Duodenal mucosa (tissue), 2 donors: ENCODE results near the gene RBM22.

ENCODE experiments used
- H3K27ac ChIP-seq: one replicate; pipeline ENCODE4 v1.7.0; 2013; ENCODE audit warnings: low read depth, low read length
- H3K27me3 ChIP-seq, 2 donors: one replicate each; pipeline ENCODE4 v1.7.0; 2013; ENCODE audit warnings: low read length in 2 of 2, control low read depth in 1 of 2; ENCODE audit not compliant: insufficient read depth in 2 of 2, control insufficient read depth in 1 of 2
- H3K36me3 ChIP-seq, 2 donors: one replicate each; pipeline ENCODE4 v1.7.0; 2013; ENCODE audit warnings: low read length in 2 of 2, control low read depth in 1 of 2; ENCODE audit not compliant: insufficient read depth in 2 of 2, control insufficient read depth in 1 of 2
- H3K4me1 ChIP-seq, 2 donors: one replicate each; pipeline ENCODE4 v1.7.0; 2013; ENCODE audit warnings: low read length in 2 of 2, control low read depth in 1 of 2; ENCODE audit not compliant: insufficient read depth in 2 of 2, control insufficient read depth in 1 of 2
- H3K4me3 ChIP-seq, 2 donors: one replicate each; pipeline ENCODE4 v1.7.0; 2013; ENCODE audit warnings: low read length in 2 of 2, low read depth in 1 of 2
- H3K9ac ChIP-seq, 2 donors: one replicate each; pipeline ENCODE4 v1.7.0; 2013; ENCODE audit warnings: low read length in 2 of 2, low read depth in 1 of 2
- H3K9me3 ChIP-seq, 2 donors: one replicate each; pipeline ENCODE4 v1.7.0; 2013; ENCODE audit warnings: low read length in 2 of 2, control low read depth in 1 of 2; ENCODE audit not compliant: control insufficient read depth in 1 of 2

RBM22 gene

DNA sequence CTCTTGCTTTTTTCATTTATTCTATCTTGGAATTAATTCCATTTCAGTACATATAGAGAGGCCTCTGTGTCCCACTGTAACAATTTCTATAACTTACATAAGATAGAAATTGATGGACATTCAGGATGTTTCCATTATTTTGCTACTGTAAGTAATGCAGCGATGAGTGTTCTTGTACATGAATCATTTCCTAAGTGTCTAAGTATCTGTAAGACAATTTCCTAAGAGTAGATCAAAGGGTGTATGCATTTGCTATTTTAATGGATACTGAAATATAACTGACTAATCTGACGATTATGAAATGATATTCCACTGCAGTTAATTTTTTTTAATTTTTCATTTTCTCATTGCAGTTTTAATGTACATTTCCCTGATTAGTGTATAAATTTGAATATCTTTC lies 23.0 kb upstream of the RBM22 start:
- no peak overlapping the region for H3K27ac ChIP-seq
- H3K9me3 ChIP-seq = no peaks in the 10 kb centered on the region
- peaks cover 27 to 72% of the 10 kb centered on the region in 2 donors for H3K36me3 ChIP-seq
- H3K4me1 ChIP-seq = no peaks in the 10 kb centered on the region
- H3K27me3 ChIP-seq = no peaks in the 10 kb centered on the region
- H3K9ac ChIP-seq = no peak overlapping the region
- no peak overlapping the region for H3K4me3 ChIP-seq

DNA sequence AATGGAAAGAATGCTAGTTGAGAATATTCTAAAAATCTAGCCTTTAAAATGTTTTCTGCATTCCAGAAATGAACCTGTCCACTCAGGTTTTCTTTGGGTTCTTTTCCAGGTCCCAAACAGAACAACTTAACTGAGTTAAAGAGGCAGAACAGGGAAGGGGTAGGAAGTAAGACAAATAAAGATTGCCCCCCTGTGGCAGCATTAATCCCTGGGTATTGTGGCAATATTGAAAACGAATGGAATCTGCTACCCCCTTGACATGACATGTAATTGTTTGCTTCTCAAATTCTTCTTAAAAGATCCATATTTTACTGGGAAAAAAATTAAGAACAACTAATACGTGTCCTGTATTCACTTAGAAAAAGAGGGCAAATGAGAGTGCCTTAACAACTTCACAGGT lies 9.3 kb upstream of the RBM22 start:
- Histone ChIP-seq H3K9ac (no peak overlapping the region), H3K36me3 (peaks cover 29 to 65% of the 10 kb centered on the region in 2 donors), H3K4me3 (no peak overlapping the region), H3K4me1 (no peaks in the 10 kb centered on the region), H3K9me3 (no peaks in the 10 kb centered on the region), H3K27me3 (no peaks in the 10 kb centered on the region), H3K27ac (no peak overlapping the region)

DNA sequence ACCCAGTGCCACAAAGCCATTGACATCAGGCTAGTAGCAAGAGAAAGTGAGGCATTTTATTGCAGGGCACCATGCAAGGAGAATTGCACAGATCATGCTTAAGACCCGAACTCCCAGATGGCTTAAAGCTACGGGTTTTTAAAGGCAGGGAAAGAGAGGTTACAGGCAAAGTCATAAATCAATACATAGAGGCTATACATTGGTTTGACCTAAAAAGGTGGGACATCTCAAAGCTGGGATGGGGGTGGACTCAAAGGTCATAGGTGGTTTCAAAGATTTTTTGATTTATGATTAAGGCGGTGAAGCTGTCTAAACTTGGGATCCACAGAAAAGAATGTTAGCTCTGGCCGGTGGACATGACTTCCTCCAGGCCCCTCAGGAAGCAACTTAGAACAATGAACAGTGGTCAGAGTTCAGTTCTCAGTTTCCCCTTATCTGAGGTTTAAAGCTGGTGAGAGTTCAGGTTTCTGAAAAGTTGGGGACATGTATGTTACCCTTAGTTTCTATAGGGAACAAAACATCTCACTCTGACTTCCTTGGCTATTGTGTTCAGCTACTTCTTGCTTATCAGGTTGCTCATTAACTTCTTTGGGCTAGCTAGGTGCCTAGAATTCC lies 6.0 kb upstream of the RBM22 start:
- H3K36me3 ChIP-seq = peaks cover 24 to 37% of the 10 kb centered on the region in 2 donors
- H3K9me3 ChIP-seq = no peaks in the 10 kb centered on the region
- no peak overlapping the region for H3K27ac ChIP-seq
- no peaks in the 10 kb centered on the region for H3K4me1 ChIP-seq
- H3K27me3 ChIP-seq = no peaks in the 10 kb centered on the region
- H3K9ac ChIP-seq = no peak overlapping the region
- H3K4me3 ChIP-seq = no peak overlapping the region

DNA sequence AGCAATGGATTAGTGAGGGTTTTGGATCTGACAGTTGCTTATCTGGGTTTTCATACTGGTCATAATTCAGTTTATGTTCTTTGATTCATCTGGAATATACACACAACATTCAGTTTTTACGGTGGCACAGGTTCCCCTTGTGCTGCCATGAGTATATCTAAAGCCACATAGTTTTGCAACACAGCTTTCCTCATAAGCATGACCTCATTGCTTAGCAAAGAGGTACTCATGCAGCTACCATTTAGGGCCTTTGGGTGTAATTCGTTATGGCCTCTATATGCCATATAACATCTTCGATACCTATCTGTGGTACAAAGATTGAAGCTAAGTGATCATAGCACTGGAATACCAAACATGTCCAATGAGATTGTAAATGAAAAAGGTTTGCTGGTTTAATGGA lies 2.9 kb upstream of the RBM22 start:
- Histone ChIP-seq H3K4me1 (peaks cover 11 to 19% of the 10 kb centered on the region in 2 donors), H3K27ac (no peak overlapping the region), H3K27me3 (no peaks in the 10 kb centered on the region), H3K9me3 (no peaks in the 10 kb centered on the region), H3K36me3 (peaks cover 6 to 7% of the 10 kb centered on the region in 2 donors), H3K4me3 (no peak overlapping the region), H3K9ac (no peak overlapping the region)

DNA sequence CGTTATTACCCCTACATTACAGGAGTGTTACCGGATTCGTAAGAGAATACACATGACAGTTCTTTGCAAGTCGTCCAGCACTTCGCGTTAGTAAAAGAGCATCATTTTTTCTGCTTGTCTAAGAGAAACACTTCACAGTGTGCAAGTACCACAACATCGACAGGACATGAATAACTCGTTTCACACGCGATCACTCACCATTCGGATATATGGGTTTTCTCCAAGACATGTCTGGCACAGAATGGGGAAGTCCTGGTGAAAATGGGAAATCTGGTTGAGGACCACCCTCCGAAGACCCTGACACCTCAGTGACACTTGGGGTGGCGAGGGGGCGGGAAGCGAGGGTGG lies 642 bp downstream of the RBM22 start:
- H3K4me1 ChIP-seq = peaks cover 11 to 20% of the 10 kb centered on the region in 2 donors
- H3K9me3 ChIP-seq = no peaks in the 10 kb centered on the region

DNA sequence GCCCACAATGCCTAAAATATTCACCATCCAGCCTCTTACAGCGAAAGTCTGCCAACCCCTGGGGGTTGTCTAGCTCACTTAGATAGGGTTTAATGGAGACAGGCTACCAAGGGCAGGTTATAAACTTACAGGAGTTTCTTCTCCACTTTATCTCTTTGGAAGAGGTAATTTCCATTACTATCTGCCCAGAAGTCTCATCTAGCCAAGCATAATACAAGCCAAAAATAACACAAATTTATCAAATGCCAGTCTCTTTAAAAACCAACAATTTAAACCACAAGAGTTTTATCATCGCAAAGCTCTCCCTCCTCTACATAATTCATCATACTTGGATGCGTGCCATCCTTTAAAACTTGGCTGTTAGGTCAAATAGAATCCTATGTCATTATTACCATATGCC lies 6.2 kb downstream of the RBM22 start:
- no peaks in the 10 kb centered on the region for H3K27me3 ChIP-seq
- peaks cover 5 to 10% of the 10 kb centered on the region in 2 donors for H3K4me1 ChIP-seq
- H3K27ac ChIP-seq = no peak overlapping the region
- no peak overlapping the region for H3K4me3 ChIP-seq
- H3K9ac ChIP-seq = no peak overlapping the region
- no peaks in the 10 kb centered on the region for H3K9me3 ChIP-seq
- H3K36me3 ChIP-seq = peaks cover 68 to 81% of the 10 kb centered on the region in 2 donors

More for the DNA sequence above, 642 bp downstream of the RBM22 start:
- H3K27me3 ChIP-seq = no peaks in the 10 kb centered on the region
- H3K4me3 ChIP-seq = peak overlapping the region; percentile 99 to 100
- peaks cover 25 to 33% of the 10 kb centered on the region in 2 donors for H3K36me3 ChIP-seq
- H3K27ac ChIP-seq = peak overlapping the region; percentile 97
- H3K9ac ChIP-seq = peak overlapping the region; percentile 98 to 99

DNA sequence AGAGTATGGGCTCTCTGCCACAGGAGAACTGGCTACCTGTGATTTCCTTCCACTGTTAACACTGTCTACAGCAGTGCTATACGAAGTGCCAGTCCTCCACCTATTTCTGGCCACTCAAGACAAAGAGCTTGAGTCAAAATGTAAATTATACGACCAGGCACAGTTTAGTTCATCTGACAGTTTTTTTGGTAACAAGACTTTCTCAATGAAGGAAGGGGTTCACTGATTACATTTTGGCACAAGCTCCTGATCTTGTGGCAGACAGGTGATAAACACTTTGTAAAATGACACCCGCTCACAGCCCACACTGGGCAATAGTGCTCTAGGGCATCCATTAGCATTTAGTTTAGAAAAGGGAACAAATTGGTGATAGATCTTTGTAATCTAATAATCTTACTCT lies 8.6 kb downstream of the RBM22 start:
- no peak overlapping the region for H3K9ac ChIP-seq
- H3K27ac ChIP-seq = no peak overlapping the region
- H3K36me3 ChIP-seq = peaks cover 63 to 72% of the 10 kb centered on the region in 2 donors
- no peaks in the 10 kb centered on the region for H3K9me3 ChIP-seq
- no peaks in the 10 kb centered on the region for H3K27me3 ChIP-seq
- H3K4me1 ChIP-seq = no peaks in the 10 kb centered on the region
- no peak overlapping the region for H3K4me3 ChIP-seq

DNA sequence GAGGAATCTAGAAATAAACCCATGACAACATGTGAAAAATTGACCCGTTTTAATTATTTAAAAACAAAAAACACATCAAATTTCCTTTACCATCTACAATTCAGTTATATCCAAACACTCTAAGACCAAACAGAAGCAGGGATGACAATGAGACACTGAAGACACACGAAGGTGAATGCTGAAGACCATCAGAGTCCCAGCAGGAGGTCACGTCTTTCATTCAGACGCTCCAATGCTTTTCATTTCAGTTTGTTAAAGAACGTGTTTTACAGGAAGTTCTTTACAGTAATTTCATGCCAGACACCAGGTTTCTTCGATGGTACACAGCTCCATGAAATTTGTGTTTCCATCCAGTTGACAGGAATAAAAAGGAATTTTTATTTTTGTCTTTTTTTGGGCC lies 10.1 kb downstream of the RBM22 start:
- Histone ChIP-seq H3K9me3 (no peaks in the 10 kb centered on the region), H3K9ac (no peak overlapping the region), H3K27ac (no peak overlapping the region), H3K4me1 (no peaks in the 10 kb centered on the region), H3K4me3 (no peak overlapping the region), H3K27me3 (no peaks in the 10 kb centered on the region), H3K36me3 (peaks cover 51 to 57% of the 10 kb centered on the region in 2 donors)

DNA sequence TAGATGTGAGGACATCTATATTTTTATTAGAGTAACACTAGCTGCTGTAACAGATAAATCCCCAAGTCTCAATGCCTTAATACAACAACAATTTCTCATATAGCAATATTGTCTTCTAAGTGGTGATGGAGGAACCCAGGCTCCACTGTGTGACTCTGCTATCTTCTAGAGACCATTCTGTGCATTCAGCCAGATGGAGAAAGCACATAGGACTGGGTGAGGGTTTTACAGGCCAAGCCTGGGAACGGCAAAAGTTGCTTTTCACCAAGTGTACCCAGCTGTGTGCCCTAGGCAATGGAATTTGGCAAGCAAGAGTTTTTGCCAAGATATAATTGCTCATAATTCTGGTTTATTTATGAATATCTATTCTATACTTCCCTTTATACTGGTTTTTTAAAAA lies 11.7 kb downstream of the RBM22 start:
- Histone ChIP-seq H3K4me1 (no peaks in the 10 kb centered on the region), H3K27ac (no peak overlapping the region), H3K9ac (no peak overlapping the region), H3K4me3 (no peak overlapping the region), H3K27me3 (no peaks in the 10 kb centered on the region), H3K9me3 (no peaks in the 10 kb centered on the region), H3K36me3 (peaks cover 36 to 41% of the 10 kb centered on the region in 2 donors)

DNA sequence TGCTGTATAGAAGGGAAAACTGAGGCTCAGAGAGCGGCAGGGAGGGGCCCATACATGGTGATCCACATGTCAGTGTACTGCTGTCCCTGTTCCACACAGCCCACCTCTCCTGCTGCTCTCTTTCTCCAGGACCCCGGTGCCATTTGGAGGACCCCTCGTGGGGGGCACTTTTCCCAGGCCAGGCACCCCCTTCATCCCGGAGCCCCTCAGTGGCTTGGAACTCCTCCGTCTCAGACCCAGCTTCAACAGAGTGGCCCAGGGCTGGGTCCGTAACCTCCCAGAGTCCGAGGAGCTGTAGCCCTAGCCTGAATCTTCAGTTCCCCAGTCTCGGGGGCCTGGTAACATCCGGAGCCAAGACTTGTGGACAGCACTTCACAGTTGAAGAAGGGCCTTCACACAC lies 24.3 kb downstream of the RBM22 start:
- H3K9ac ChIP-seq = no peak overlapping the region

DNA sequence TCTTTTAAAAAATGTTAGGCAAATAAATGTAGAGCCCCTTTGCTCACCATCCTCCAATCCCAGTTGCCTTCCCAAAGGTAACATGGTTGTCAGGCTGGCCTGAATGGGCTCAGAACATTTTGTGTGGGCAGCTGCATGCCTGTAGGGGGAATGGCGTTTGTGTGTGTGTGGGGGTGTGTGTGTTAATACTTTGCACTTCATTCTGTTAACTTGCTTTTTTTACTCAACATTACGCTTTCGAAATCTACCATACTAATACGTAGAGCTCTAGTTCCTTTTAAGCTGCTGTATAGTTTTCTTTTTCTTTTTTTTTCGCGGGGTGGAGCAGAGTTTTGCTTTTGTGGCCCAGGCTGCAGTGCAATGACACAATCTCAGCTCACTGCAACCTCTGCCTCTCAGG lies 25.8 kb downstream of the RBM22 start:
- no peak overlapping the region for H3K4me3 ChIP-seq
- peaks cover 0 to 12% of the 10 kb centered on the region in 2 donors for H3K4me1 ChIP-seq
- peaks cover 18 to 29% of the 10 kb centered on the region in 2 donors for H3K27me3 ChIP-seq
- H3K36me3 ChIP-seq = no peaks in the 10 kb centered on the region
- H3K9ac ChIP-seq = no peak overlapping the region
- no peak overlapping the region for H3K27ac ChIP-seq
- no peaks in the 10 kb centered on the region for H3K9me3 ChIP-seq

More for the DNA sequence above, 24.3 kb downstream of the RBM22 start:
- Histone ChIP-seq H3K4me3 (no peak overlapping the region), H3K27me3 (peaks cover 5 to 14% of the 10 kb centered on the region in 2 donors), H3K36me3 (no peaks in the 10 kb centered on the region), H3K4me1 (peaks cover 0 to 10% of the 10 kb centered on the region in 2 donors), H3K27ac (no peak overlapping the region), H3K9me3 (no peaks in the 10 kb centered on the region)
